Activated T-helper 1 cell treated with anti-CD3 and anti-CD28 coated beads, Interleukin-2, amount 50 U/mL, for 16 hours (primary cell): ENCODE measurements around the gene WASHC4.

Source experiments
- DNase-seq, 2 donors: peaks; one replicate each; pipeline ENCODE4 v3.0.0-alpha.2; 2020; ENCODE audit warnings: low read depth in 1 of 2, low spot score in 1 of 2

The WASHC4 gene, protein sequence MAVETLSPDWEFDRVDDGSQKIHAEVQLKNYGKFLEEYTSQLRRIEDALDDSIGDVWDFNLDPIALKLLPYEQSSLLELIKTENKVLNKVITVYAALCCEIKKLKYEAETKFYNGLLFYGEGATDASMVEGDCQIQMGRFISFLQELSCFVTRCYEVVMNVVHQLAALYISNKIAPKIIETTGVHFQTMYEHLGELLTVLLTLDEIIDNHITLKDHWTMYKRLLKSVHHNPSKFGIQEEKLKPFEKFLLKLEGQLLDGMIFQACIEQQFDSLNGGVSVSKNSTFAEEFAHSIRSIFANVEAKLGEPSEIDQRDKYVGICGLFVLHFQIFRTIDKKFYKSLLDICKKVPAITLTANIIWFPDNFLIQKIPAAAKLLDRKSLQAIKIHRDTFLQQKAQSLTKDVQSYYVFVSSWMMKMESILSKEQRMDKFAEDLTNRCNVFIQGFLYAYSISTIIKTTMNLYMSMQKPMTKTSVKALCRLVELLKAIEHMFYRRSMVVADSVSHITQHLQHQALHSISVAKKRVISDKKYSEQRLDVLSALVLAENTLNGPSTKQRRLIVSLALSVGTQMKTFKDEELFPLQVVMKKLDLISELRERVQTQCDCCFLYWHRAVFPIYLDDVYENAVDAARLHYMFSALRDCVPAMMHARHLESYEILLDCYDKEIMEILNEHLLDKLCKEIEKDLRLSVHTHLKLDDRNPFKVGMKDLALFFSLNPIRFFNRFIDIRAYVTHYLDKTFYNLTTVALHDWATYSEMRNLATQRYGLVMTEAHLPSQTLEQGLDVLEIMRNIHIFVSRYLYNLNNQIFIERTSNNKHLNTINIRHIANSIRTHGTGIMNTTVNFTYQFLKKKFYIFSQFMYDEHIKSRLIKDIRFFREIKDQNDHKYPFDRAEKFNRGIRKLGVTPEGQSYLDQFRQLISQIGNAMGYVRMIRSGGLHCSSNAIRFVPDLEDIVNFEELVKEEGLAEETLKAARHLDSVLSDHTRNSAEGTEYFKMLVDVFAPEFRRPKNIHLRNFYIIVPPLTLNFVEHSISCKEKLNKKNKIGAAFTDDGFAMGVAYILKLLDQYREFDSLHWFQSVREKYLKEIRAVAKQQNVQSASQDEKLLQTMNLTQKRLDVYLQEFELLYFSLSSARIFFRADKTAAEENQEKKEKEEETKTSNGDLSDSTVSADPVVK

DNA sequence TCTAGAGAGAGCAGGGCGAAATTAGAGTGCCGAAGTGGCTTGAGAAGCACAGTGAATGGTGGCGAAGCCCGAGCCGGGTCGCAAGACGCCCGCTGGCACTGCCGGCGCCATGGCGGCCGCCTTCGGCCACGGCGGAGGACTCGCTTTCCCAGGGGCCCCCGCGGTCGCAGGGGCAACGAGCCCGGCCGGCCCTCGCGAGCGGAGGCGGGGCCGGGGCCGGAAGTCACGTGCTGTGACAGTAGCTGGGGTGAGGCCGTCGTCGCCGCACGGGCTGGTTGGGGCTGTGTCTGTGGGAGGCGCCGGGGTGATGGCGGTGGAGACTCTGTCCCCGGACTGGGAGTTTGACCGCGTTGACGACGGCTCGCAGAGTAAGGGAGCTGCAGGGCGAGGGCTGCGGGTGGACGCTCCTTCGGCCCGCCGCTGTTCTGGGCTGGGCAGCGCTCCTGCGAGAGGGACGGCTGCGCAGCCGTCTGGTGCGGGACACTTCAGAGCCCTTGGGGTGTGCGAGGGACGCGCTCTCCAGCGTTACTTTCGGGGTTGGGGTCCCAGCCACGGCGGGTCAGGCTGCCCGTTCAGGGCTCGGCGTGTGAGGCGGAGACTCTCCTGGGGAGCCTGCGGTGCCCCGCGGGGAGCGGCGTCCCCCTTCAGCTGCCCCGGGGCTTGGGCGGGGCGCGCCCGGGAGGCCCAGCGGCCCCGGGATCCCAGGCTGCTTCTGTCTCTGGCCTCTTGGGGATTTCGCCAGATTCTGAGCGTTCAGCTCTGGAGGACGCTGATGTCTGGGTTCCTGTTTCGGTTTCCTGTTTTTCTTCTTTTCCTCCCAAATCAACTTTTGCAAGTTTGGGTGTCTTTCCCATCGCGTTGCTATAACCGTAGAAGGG lies at the start of gene WASHC4:
Gene WASHC4 (plus strand): TSS at position 238 of the 878 bp plus-strand sequence. CDS start 70 bp downstream, at position 308.
- peak; percentile 87 to 93 for DNase-seq

- no peak for DNase-seq
These were observed 46.7 kb upstream of the WASHC4 start for GRCh38 chr12:105060715-105061378.

DNA sequence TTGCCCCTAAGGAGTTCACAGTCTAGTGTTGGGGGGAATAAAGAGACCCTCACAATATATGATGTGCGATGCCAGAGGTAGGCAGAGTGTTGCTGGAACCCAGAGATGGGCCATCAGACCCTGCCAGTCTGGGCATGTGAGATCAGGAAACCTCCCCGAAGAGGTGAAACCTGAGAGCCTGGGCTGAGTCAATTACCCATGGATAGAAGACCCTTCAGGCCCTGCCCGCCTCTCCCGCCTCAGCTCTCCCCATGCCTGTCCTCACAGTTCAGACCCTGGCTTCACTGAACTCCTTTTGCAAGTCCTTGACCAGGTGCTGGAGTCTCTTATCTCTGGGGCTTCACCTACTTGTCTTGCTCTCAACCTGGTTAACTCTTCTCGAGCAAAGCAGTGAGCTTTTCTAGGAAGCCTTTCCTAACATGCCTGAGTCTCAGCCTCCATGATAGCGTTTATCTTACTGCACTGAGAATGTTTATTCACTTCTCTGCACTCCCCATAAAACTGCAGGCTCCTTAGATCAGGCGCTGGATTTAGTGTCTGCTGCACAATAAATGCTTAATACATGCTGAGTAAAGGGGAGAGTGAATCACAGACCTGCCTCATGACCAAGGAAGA lies 42.9 kb upstream of the WASHC4 start:
- DNase-seq, result no peak

GRCh38 chr12:105067511-105068031 lies 40.0 kb upstream of the WASHC4 start:
- DNase-seq, result no peak

DNA sequence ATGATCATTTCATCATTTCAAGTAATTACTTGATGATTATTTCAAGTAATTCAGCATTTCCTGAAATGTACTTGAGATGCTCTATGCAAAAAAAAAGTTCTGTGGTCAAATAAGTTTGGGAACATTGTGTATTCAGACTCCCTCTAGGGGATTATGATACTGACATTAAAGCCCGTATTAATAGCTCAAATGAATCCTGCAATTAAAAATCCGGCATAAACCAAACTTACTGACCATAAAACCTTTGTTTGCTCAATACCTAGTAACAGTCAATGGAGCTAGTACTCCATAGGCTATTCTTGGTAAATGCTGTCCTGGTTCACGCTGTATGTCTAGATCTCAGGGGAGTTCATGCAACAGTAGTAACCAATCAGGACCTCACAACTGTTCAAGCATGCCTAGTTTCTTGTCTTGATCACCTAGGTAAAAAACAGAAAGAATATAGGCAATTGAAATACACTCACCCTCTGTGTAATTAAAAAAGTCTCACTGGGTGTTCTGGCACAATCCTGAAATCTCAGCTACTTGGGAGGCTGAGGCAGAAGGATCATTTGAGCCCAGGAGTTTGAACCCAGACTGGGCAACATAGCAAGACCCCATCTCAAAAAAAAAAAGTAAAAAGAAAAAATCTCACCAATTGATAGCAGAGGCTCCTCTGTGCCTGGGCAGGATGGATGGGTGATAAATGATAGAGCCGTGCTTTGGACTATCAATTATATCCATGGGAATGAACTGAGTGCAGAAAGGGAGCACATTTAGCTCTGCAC lies 37.4 kb upstream of the WASHC4 start:
- no peak for DNase-seq

DNA sequence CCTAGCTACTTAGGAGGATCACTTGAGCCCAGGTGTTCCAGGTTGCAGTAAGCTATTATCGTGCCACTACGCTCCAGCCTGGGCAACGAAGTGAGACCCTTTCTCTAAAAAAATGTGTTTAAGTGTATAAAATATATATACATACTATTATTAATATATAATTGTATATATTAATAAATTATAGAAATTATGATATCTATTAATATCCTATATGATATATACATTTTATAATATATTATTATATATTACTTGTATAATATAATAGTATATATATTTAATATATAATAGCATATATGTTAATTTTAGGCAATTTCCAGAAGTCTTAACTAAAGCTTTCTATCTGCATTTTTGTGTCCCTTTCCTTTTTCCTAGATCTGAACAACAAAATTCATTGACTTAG lies 35.5 kb upstream of the WASHC4 start:
- DNase-seq, result no peak

DNA sequence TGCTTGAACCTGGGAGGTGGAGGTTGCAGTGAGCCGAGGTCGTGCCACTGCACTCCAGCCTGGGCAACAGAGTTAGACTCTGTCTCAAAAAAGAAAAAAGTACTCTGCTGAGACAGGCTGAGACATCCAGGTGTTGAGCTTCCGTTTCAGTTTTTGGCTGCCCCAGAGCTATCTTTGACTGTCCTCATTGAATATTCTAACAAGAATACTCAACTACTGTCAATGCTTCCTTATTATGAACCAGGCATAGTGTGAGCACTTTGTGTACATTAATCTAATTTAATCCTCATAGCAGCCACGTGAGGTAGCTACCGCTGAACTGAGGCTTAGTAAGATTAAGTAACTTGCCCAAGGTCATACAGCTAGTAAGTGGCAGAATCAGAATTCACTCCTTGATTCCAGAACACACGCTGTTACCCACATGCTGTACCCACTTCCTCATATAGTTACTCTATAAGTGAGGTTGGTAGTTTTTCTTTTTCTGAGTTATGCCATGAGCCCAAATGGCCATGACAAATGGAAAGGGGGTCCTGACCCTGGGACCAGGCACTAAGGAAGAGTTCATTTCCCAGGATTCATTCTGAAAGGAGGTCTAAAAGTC lies 34.5 kb upstream of the WASHC4 start:
- DNase-seq, result no peak

DNA sequence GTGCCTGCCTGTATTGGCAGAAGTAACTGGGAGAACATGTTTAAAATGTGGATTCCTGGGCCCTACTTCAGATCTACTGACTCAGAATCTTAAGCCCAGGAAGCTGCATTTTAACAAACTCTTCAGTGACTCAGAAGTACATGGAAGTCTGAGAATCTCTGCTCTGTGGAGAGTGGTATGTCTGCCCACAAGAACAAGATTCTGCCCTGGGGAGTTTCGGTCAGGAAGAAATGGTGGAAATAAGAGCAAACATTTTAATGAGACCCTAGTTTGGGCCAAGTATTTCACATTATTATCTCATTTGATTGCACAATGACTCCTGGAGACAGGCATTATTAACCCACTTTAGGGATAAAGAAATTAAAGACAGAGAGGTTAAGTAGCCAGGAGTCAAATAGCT lies 31.4 kb upstream of the WASHC4 start:
- DNase-seq, result no peak

DNA sequence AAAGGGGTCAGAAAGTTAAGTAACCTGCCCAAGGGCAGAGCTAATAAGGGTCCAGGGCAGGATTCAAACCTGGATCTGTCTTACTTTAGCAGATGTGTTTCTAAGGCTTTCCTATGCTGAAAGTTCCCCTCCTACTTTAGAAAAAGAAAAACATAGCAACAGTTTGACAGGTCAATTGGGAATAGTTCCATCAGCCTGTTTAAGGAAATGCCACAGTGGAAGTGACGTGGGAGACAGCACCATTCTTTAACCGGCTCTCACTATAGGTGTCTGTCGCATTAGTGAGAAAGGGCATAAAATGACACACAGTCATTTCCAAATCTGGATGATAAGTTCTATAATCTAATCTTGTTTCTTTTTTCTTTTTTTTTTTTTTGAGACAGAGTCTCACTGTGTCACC lies 30.6 kb upstream of the WASHC4 start:
- no peak for DNase-seq

GRCh38 chr12:105077435-105077834 lies 30.1 kb upstream of the WASHC4 start:
- no peak for DNase-seq

GRCh38 chr12:105078712-105079570 lies 28.6 kb upstream of the WASHC4 start:
- no peak for DNase-seq

GRCh38 chr12:105083031-105083430 lies 24.5 kb upstream of the WASHC4 start:
- no peak for DNase-seq

DNA sequence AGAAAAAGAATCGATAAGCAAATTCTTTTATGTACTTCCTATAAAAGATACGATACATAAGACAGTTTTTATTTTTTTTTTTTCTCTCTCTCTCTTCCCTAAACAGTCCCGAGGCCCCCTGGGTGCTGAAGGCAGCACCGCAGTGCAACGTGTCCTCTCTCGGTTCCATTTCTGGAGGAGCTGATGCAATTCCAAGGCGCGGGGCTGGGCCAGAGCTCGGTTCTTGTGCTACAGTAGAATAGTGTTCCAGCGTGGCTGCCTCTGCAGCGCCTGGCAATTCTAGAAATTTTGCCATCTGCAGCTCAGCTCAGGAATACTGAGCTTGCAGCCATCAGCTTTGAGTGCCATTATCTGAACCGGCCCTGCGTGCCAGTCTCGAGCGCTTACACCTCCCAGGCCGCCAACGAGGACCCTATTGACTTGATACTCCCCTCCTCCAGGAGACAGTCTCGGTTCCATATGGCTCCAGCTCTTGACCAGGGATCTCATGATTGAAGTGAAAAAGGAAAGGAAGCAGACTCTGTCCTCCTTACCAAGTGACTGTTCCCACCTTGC lies 23.9 kb upstream of the WASHC4 start:
- DNase-seq, result no peak

- DNase-seq, result peak; percentile 9 to 23
These were observed 23.0 kb upstream of the WASHC4 start, which contains the start of gene ALDH1L2 for GRCh38 chr12:105084251-105085250. Gene ALDH1L2 (minus strand): TSS chr12:105084458. CDS start chr12:105084436, 22 bp downstream.

- no peak for DNase-seq
These were observed 22.0 kb upstream of the WASHC4 start for GRCh38 chr12:105085501-105085900.

DNA sequence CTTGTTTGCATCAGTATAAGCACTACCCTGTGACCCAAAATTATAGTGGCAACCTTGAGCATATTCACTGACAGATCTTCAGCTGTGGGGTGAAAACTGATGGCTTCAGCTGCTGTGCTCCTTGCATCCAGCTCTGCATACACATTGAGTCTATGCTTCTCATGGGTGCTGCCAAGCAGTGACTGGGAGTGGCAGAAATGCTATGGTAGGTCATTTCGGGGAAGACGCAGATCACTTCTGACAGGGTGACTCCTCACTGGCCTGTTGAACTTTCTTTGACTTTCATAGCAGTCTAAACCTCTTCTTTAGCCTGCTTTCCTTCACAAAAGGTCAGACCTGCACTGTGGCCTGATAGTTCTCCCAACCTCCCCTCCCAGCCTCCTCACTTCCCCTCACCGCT lies 17.7 kb upstream of the WASHC4 start:
- DNase-seq, result no peak
